ENCODE data around the gene STAP2. TPM values are rescaled to one million over a fixed set of nuclear protein-coding genes. Genes with fewer than 3 reads are reported as not detected.

STAP2 gene
- total RNA-seq, 4 donors from 2014 or later: 3.1 to 6.0 (median 4.8) TPM; not detected in 1

DNA sequence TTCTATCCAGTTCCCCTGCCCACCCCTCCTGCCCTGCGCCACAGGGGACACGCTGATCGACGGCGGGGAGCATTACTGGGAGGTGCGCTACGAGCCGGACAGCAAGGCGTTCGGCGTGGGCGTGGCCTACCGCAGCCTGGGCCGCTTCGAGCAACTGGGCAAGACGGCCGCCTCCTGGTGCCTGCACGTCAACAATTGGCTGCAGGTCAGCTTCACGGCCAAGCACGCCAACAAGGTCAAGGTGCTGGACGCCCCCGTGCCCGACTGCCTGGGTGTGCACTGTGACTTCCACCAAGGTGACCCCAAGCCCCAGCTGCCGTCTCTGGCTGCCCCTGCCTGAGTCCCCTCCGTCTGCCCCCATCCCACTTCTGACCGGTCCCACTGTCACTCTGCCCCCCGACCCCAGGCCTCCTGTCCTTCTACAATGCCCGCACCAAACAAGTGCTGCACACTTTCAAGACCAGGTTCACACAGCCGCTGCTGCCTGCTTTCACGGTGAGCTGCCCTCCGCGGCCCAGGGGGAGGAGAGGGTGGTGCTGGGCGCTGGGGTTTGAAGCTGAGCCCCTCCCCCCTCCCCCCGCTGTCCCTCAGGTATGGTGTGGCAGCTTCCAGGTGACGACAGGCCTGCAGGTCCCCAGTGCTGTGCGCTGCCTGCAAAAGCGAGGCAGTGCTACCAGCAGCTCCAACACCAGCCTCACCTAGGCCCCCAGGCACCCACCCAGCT, 15.5 kb downstream of the STAP2 start:
- Histone ChIP-seq H3K9me3 (peaks cover 0 to 18% (median 0%) of the 10 kb centered on the region in 4 donors), H3K4me3 (no peak overlapping the region), H3K36me3 (no peaks in the 10 kb centered on the region), H3K4me1 (peaks cover 0 to 17% (median 6%) of the 10 kb centered on the region in 4 donors), H3K27ac (no peak overlapping the region), H3K27me3 (peaks cover 0 to 15% of the 10 kb centered on the region in 2 donors)
- TF ChIP-seq POLR2A (IDR thresholded peaks at IDR 0.05) (no peak), EP300 (IDR thresholded peaks at IDR 0.05) (no peak)
- TF ChIP-seq, protein P1, sequence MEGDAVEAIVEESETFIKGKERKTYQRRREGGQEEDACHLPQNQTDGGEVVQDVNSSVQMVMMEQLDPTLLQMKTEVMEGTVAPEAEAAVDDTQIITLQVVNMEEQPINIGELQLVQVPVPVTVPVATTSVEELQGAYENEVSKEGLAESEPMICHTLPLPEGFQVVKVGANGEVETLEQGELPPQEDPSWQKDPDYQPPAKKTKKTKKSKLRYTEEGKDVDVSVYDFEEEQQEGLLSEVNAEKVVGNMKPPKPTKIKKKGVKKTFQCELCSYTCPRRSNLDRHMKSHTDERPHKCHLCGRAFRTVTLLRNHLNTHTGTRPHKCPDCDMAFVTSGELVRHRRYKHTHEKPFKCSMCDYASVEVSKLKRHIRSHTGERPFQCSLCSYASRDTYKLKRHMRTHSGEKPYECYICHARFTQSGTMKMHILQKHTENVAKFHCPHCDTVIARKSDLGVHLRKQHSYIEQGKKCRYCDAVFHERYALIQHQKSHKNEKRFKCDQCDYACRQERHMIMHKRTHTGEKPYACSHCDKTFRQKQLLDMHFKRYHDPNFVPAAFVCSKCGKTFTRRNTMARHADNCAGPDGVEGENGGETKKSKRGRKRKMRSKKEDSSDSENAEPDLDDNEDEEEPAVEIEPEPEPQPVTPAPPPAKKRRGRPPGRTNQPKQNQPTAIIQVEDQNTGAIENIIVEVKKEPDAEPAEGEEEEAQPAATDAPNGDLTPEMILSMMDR (IDR thresholded peaks at IDR 0.05): no peak
- WGBS, 2 donors: 78% methylated on average over 31 to 37 of the region's 37 CpGs
- DNase-seq (ENCODE audit: low spot score in 2 of 2): no peak

DNA sequence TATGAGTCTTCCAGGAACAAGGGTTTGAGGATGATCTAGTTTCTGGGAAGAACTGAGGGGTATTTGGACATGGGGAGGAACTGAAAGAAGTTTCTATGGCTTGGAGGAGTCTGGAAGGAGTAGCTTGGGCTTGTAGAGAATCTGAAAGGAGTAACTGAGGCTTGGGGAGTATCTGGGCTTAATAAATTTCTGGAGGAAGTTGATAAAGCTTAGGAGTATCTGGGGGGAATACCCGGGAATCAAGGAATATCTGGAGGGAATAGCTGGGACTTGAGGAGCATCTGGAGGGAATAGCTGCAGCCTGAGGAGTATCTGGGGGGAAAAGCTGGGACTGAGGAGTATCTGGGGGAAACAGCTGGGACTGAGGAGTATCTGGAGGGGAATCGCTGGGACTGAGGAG, 18.2 kb downstream of the STAP2 start:
- H3K27me3 ChIP-seq: no peaks in the 10 kb centered on the region
- no peaks in the 10 kb centered on the region for H3K4me1 ChIP-seq
- H3K27ac ChIP-seq: no peak overlapping the region
- no peak overlapping the region for H3K4me3 ChIP-seq
- TF ChIP-seq, protein P1 (IDR thresholded peaks at IDR 0.05): no peak
- TF ChIP-seq POLR2A (IDR thresholded peaks at IDR 0.05) (no peak), EP300 (IDR thresholded peaks at IDR 0.05) (no peak)
- no peaks in the 10 kb centered on the region for H3K36me3 ChIP-seq
- H3K9me3 ChIP-seq: peaks cover 0 to 18% (median 0%) of the 10 kb centered on the region in 4 donors
- DNase-seq (ENCODE audit: low spot score in 2 of 2): no peak
- WGBS, 2 donors: 92 to 94% methylated on average over 2 of the region's 2 CpGs

DNA sequence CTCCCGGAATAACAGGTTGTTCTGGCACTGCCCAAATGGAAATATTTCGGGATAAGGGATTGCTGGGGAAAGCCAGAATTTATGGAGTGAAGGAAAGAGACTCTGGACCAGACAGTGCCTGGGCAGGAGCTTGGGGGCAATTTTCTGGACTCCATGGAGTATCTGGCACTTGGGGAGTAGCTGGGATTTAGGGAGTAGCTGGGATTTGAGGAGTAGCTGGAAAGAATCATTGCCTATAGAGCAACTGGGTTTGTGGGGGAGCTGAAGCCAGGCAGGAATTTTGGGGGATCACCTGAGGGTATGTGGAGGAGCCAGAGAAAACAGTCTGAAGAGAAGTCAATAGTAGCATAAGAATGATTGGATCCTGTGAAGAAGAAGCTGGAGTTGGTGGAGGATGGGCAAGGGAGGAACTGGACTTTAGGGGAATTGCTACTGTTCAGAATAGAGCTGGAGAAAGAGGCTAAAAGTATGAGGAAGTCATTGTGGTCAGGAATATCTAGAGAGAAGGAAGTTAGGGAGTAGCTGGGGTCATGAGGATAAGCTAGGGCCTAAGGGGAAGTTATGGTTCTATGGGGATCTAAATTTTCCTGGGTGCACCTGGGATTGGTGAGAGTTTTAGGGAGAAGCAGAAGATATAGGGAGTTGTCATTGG, 19.4 kb downstream of the STAP2 start:
- Histone ChIP-seq H3K36me3 (no peaks in the 10 kb centered on the region), H3K27ac (no peak overlapping the region), H3K27me3 (no peaks in the 10 kb centered on the region), H3K4me1 (peaks cover 0 to 2% (median 0%) of the 10 kb centered on the region in 4 donors), H3K4me3 (no peak overlapping the region), H3K9me3 (peaks cover 0 to 18% (median 0%) of the 10 kb centered on the region in 4 donors)
- WGBS, 2 donors: 92 to 100% methylated on average over 2 of the region's 2 CpGs
- DNase-seq (ENCODE audit: low spot score in 2 of 2): no peak
- TF ChIP-seq EP300 (IDR thresholded peaks at IDR 0.05) (no peak), POLR2A (IDR thresholded peaks at IDR 0.05) (no peak)
- TF ChIP-seq, protein P1 (IDR thresholded peaks at IDR 0.05): no peak

DNA sequence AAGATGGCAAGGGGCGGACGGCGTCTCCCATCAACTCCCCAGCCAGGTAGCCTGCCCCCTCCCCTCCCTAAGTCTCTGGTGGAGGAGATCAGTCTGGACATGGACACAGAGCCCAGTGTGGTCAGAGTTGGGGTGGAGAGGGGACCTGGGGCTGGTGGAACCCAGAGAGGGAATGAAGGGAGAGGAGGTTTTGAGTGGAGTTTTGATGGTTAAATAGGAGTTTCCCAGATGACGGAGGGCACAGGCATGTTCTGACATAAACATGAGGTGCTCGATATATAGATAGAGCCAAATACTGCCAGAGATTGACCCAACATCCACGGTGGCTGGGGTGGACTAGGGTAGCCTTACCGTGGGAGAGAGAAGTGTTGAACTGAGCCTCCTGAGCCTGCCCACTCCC, 20.2 kb downstream of the STAP2 start:
- no peaks in the 10 kb centered on the region for H3K36me3 ChIP-seq
- H3K27ac ChIP-seq: no peak overlapping the region
- peaks cover 0 to 6% (median 0%) of the 10 kb centered on the region in 4 donors for H3K4me1 ChIP-seq
- no peaks in the 10 kb centered on the region for H3K27me3 ChIP-seq
- H3K4me3 ChIP-seq: no peak overlapping the region
- no peak for DNase-seq (ENCODE audit: low spot score in 2 of 2)
- 95 to 99% methylated on average over 7 of the region's 7 CpGs for WGBS, 2 donors
- TF ChIP-seq, protein P1 (IDR thresholded peaks at IDR 0.05): no peak
- TF ChIP-seq EP300 (IDR thresholded peaks at IDR 0.05): no peak
- TF ChIP-seq POLR2A (IDR thresholded peaks at IDR 0.05): no peak
- peaks cover 0 to 18% (median 0%) of the 10 kb centered on the region in 4 donors for H3K9me3 ChIP-seq

DNA sequence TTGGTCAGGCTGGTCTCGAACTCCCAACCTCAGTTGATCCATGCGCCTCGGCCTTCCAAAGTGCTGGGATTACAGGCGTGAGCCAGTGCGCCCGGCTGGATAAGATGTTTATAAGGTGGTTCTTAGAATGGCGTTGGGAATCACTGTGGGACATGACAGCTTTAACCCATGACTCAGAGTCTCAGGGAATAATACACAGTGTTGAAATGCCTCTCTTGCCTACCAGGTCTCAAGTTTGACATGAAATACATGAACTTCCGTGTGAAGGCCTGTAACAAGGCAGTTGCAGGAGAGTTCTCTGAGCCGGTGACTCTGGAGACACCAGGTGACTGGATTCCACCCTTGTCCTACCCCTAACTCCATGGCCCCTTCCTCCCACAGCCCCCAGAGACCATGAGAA, 21.7 kb downstream of the STAP2 start:
- no peak overlapping the region for H3K4me3 ChIP-seq
- DNase-seq (ENCODE audit: low spot score in 2 of 2): no peak
- no peak overlapping the region for H3K27ac ChIP-seq
- H3K4me1 ChIP-seq: peaks cover 0 to 6% (median 0%) of the 10 kb centered on the region in 4 donors
- no peaks in the 10 kb centered on the region for H3K36me3 ChIP-seq
- no peak for TF ChIP-seq EP300 (IDR thresholded peaks at IDR 0.05)
- TF ChIP-seq POLR2A (IDR thresholded peaks at IDR 0.05): no peak
- H3K27me3 ChIP-seq: no peaks in the 10 kb centered on the region
- H3K9me3 ChIP-seq: peaks cover 0 to 11% (median 0%) of the 10 kb centered on the region in 4 donors
- WGBS, 2 donors: 84 to 89% methylated on average over 9 of the region's 9 CpGs
